Stimulated activated effector memory CD8-positive, alpha-beta T cell treated with anti-CD3 and anti-CD28 coated beads, Interleukin-12 subunit alpha, Interleukin-12 subunit beta, amount 100 ng/mL, for 72 hours (primary cell): Measurements from ENCODE around the gene CHDH.

Source experiments
- ATAC-seq: fragments of 150-1000 bp; cut with Tn5 transposase; 2 replicates; pipeline ENCODE4 v1.10.0; 2021
- DNase-seq, 2 donors: peaks; one replicate each; pipeline ENCODE4 v3.0.0; 2021 to 2022; ENCODE audit warnings: low spot score in 2 of 2
- H3K27ac Mint-ChIP-seq: one replicate; pipeline ENCODE4 v1.8.0; 2022; ENCODE audit warnings: mild to moderate bottlenecking, mixed read lengths
- H3K36me3 Mint-ChIP-seq: one replicate; pipeline ENCODE4 v1.8.0; 2022; ENCODE audit warnings: mild to moderate bottlenecking, mixed read lengths
- H3K4me1 Mint-ChIP-seq: one replicate; pipeline ENCODE4 v1.8.0; 2022; ENCODE audit warnings: mixed read lengths
- H3K4me3 Mint-ChIP-seq: one replicate; pipeline ENCODE4 v1.8.0; 2022; ENCODE audit warnings: mild to moderate bottlenecking, mixed read lengths
- H3K9me3 Mint-ChIP-seq: one replicate; pipeline ENCODE4 v1.8.0; 2022; ENCODE audit warnings: mixed read lengths

The CHDH gene

GRCh38 chr3:53809764-53810400, 36.3 kb downstream of the CHDH start:
- Mint-ChIP-seq H3K4me1 (peaks cover 5% of the 10 kb centered on the region), H3K27ac (no peak overlapping the region), H3K9me3 (no peaks in the 10 kb centered on the region), H3K4me3 (no peak overlapping the region), H3K36me3 (no peaks in the 10 kb centered on the region)
- DNase-seq (no peak), ATAC-seq (no peak)

GRCh38 chr3:53809267-53809666, 37.0 kb downstream of the CHDH start:
- Mint-ChIP-seq H3K9me3 (no peaks in the 10 kb centered on the region), H3K27ac (no peak overlapping the region), H3K4me1 (peaks cover 5% of the 10 kb centered on the region), H3K36me3 (no peaks in the 10 kb centered on the region), H3K4me3 (no peak overlapping the region)
- ATAC-seq (no peak), DNase-seq (no peak)

GRCh38 chr3:53808496-53808895, 37.7 kb downstream of the CHDH start:
- no peaks in the 10 kb centered on the region for H3K36me3 Mint-ChIP-seq
- H3K4me3 Mint-ChIP-seq = no peak overlapping the region
- peaks cover 5% of the 10 kb centered on the region for H3K4me1 Mint-ChIP-seq
- no peaks in the 10 kb centered on the region for H3K9me3 Mint-ChIP-seq
- H3K27ac Mint-ChIP-seq = no peak overlapping the region
- ATAC-seq = no peak
- DNase-seq = no peak

GRCh38 chr3:53807117-53807810, 39.0 kb downstream of the CHDH start:
- DNase-seq (no peak), ATAC-seq (no peak)
- H3K27ac Mint-ChIP-seq = peak overlapping the region; percentile 58
- no peak overlapping the region for H3K4me3 Mint-ChIP-seq
- no peaks in the 10 kb centered on the region for H3K9me3 Mint-ChIP-seq
- H3K4me1 Mint-ChIP-seq = peaks cover 5% of the 10 kb centered on the region
- no peaks in the 10 kb centered on the region for H3K36me3 Mint-ChIP-seq

- DNase-seq (no peak), ATAC-seq (no peak)
- Mint-ChIP-seq H3K4me3 (no peak overlapping the region), H3K4me1 (peaks cover 5% of the 10 kb centered on the region), H3K36me3 (no peaks in the 10 kb centered on the region), H3K9me3 (no peaks in the 10 kb centered on the region), H3K27ac (peak overlapping the region; percentile 58)
Observed at GRCh38 chr3:53806182-53807116, 39.8 kb downstream of the CHDH start.

GRCh38 chr3:53805463-53806159, 40.6 kb downstream of the CHDH start:
- no peak overlapping the region for H3K4me3 Mint-ChIP-seq
- no peaks in the 10 kb centered on the region for H3K36me3 Mint-ChIP-seq
- DNase-seq (no peak), ATAC-seq (no peak)
- H3K9me3 Mint-ChIP-seq = no peaks in the 10 kb centered on the region
- H3K27ac Mint-ChIP-seq = no peak overlapping the region
- peaks cover 5% of the 10 kb centered on the region for H3K4me1 Mint-ChIP-seq

GRCh38 chr3:53804697-53805462, 41.3 kb downstream of the CHDH start:
- no peaks in the 10 kb centered on the region for H3K9me3 Mint-ChIP-seq
- no peak for DNase-seq

GRCh38 chr3:53803816-53804695, 42.2 kb downstream of the CHDH start:
- Mint-ChIP-seq H3K36me3 (no peaks in the 10 kb centered on the region), H3K4me3 (no peak overlapping the region), H3K4me1 (peaks cover 5% of the 10 kb centered on the region), H3K27ac (no peak overlapping the region), H3K9me3 (no peaks in the 10 kb centered on the region)
- DNase-seq (no peak), ATAC-seq (no peak)

More at GRCh38 chr3:53804697-53805462, 41.3 kb downstream of the CHDH start:
- H3K36me3 Mint-ChIP-seq = no peaks in the 10 kb centered on the region
- no peak overlapping the region for H3K27ac Mint-ChIP-seq
- ATAC-seq = no peak
- no peak overlapping the region for H3K4me3 Mint-ChIP-seq
- peaks cover 5% of the 10 kb centered on the region for H3K4me1 Mint-ChIP-seq

GRCh38 chr3:53803124-53803815, 42.9 kb downstream of the CHDH start:
- H3K36me3 Mint-ChIP-seq = no peaks in the 10 kb centered on the region
- no peaks in the 10 kb centered on the region for H3K9me3 Mint-ChIP-seq
- DNase-seq (no peak), ATAC-seq (no peak)
- H3K27ac Mint-ChIP-seq = no peak overlapping the region
- no peak overlapping the region for H3K4me3 Mint-ChIP-seq
- H3K4me1 Mint-ChIP-seq = peaks cover 5% of the 10 kb centered on the region

- H3K9me3 Mint-ChIP-seq = no peaks in the 10 kb centered on the region
- H3K36me3 Mint-ChIP-seq = no peaks in the 10 kb centered on the region
- H3K27ac Mint-ChIP-seq = no peak overlapping the region
- peaks cover 5% of the 10 kb centered on the region for H3K4me1 Mint-ChIP-seq
- no peak overlapping the region for H3K4me3 Mint-ChIP-seq
- no peak for DNase-seq
- no peak for ATAC-seq
Observed at GRCh38 chr3:53802256-53802880, 43.9 kb downstream of the CHDH start.

GRCh38 chr3:53801319-53801718, 44.9 kb downstream of the CHDH start:
- Mint-ChIP-seq H3K4me1 (no peaks in the 10 kb centered on the region), H3K27ac (no peak overlapping the region), H3K4me3 (no peak overlapping the region), H3K9me3 (no peaks in the 10 kb centered on the region), H3K36me3 (no peaks in the 10 kb centered on the region)
- no peak for ATAC-seq
- no peak for DNase-seq

- Mint-ChIP-seq H3K27ac (no peak overlapping the region), H3K9me3 (no peaks in the 10 kb centered on the region), H3K4me1 (no peaks in the 10 kb centered on the region), H3K4me3 (no peak overlapping the region), H3K36me3 (no peaks in the 10 kb centered on the region)
- ATAC-seq (no peak), DNase-seq (no peak)
Observed at GRCh38 chr3:53800041-53800906, 45.9 kb downstream of the CHDH start.
